Thyroid gland (tissue), 4 donors: Measurements from ENCODE around the gene HESX1.

Experiments used
- CTCF ChIP-seq, 6 experiments: fragments of 200-600 bp in 3 of 6; fragments of 450-650 bp in 3 of 6; sonication (generic) in 3 of 6; IDR thresholded peaks; one replicate each; pipeline ENCODE4 v1.5.1; 2016 to 2019; ENCODE audit warnings: antibody characterized with exemption in 6 of 6, mild to moderate bottlenecking in 2 of 6, inconsistent platforms in 1 of 6, moderate library complexity in 1 of 6
- POLR2A ChIP-seq, 2 donors: fragments of 450-650 bp; IDR thresholded peaks; one replicate each; pipeline ENCODE4 v1.6.1; 2017; ENCODE audit warnings: antibody characterized with exemption in 2 of 2, mild to moderate bottlenecking in 2 of 2, moderate library complexity in 1 of 2

DNA sequence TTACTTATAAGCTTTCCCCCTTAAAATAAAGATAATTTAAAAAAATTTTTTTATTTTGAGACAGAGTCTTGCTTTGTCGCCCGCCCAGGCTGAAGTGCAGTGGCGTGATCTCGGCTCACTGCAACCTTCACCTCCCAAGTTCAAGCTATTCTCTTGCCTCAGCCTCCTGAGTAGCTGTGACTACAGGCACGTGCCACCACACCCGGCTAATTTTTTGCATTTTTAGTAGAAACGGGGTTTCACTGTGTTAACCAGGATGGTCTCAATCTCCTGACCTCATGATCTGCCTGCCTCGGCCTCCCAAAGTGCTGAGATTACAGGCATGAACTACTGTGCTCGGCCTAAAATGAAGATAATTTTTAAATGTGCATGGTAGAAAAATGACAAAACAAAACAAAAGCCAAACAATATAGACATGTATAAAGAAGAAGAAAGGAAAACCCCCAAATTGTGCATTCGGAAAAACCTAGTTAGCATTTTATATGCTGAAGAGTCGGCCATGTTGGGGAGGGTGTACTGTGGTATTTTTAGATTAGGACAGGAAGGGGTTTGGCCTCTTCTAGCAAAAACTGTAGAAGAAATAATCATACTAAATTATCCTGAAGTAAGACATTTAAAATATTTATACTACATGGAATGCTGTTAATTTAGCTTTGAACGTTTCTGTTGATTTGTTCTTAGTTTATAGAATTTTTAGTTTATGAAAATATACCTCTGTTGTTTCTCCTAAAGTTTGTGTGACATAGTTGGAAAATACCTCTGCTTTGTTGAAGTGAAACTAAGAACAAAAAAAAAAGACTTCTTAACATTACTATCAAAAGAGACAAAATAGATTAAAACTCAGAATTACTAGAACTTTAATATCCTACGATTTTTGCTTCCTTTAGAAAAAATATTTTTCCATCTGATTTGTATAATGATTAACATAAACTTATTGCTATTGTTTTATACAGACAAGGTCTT is 35.1 kb upstream of the HESX1 start:
- no peak for TF ChIP-seq POLR2A (IDR thresholded peaks at IDR 0.05)
- no peak for TF ChIP-seq CTCF (IDR thresholded peaks at IDR 0.05)
